GM12878 (cell line): ENCODE data around the gene NLE1. TPM values are rescaled to one million over a fixed set of nuclear protein-coding genes. Genes with fewer than 3 reads are reported as not detected.

ENCODE experiments used
- ATAC-seq: fragments of 200-7000 bp; cut with Tn5 transposase; 3 replicates; pipeline ENCODE4 v1.9.1; 2020; ENCODE audit warnings: mild to moderate bottlenecking, moderate library complexity
- BruUV-seq: library from RNA; stranded (reverse); fragments of 400-500 nt; replicated peaks from 2 replicates; lab custom pipeline; 2021; lab: Mats Ljungman, UMichigan
- CTCF ChIA-PET: fragments of 300-600 bp; sonication (Branson Sonifier 250); formaldehyde crosslinking; extraction: SDS; loops from one replicate; lab custom pipeline; 2021; ENCODE audit warnings: inconsistent platforms; lab: Yijun Ruan, JAX
- POLR2A ChIA-PET: fragments of 350-600 bp; formaldehyde crosslinking; extraction: SDS; loops from one replicate; lab custom pipeline; 2021; ENCODE audit warnings: inconsistent platforms; lab: Charles Lee
- RAD21 ChIA-PET: fragments of 300-600 bp; sonication (Branson Sonifier 250); formaldehyde crosslinking; loops from one replicate; lab custom pipeline; 2023; ENCODE audit warnings: antibody characterized with exemption; ENCODE audit not compliant: unreplicated experiment; lab: Charles Lee
- SMC1A ChIA-PET: fragments of 300-600 bp; sonication (Branson Sonifier 250); formaldehyde crosslinking; loops from one replicate; lab custom pipeline; 2023; ENCODE audit not compliant: unreplicated experiment, uncharacterized antibody; lab: Charles Lee
- DNase-seq: peaks from one replicate; pipeline ENCODE4 v3.0.0-alpha.2; 2011; ENCODE audit warnings: low read depth, low spot score
- FAIRE-seq: peaks from 3 replicates; lab custom pipeline; 2011; peaks lifted over from hg19 to GRCh38; lab: Jason Lieb, UNC
- H2AFZ ChIP-seq: 2 replicates; pipeline ENCODE4 v1.6.0; 2011; ENCODE audit warnings: low read depth, low read length, control low read depth; ENCODE audit not compliant: control insufficient read depth
- H3K27ac ChIP-seq: 2 replicates; pipeline ENCODE4 v1.5.1; 2011; ENCODE audit warnings: control low read depth; ENCODE audit not compliant: control insufficient read depth, insufficient read depth
- H3K27me3 ChIP-seq, 2 experiments: replicated peaks in 1 of 2; 2 replicates each; pipeline versions ENCODE4 v1.6.0 to v1.6.1; 2011; ENCODE audit warnings: low read length in 1 of 2; ENCODE audit not compliant: control insufficient read depth in 2 of 2, insufficient read depth in 2 of 2
- H3K36me3 ChIP-seq, 2 experiments: 2 replicates each; pipeline ENCODE4 v1.5.1; 2011; ENCODE audit warnings: low read length in 1 of 2; ENCODE audit not compliant: control insufficient read depth in 2 of 2, insufficient read depth in 2 of 2
- H3K4me1 ChIP-seq: 2 replicates; pipeline ENCODE4 v1.6.1; 2011; ENCODE audit warnings: mild to moderate bottlenecking, low read length, moderate library complexity, mixed read lengths; ENCODE audit not compliant: control insufficient read depth, insufficient read depth
- H3K4me2 ChIP-seq: 2 replicates; pipeline ENCODE4 v1.6.0; 2011; ENCODE audit warnings: control low read depth; ENCODE audit not compliant: control insufficient read depth, insufficient read depth
- H3K4me3 ChIP-seq: fragments of 200-600 bp; sonication (generic); 2 replicates; pipeline ENCODE4 v1.5.1; 2016
- H3K79me2 ChIP-seq: 2 replicates; pipeline ENCODE4 v1.6.0; 2011; ENCODE audit warnings: low read length; ENCODE audit not compliant: control insufficient read depth, insufficient read depth
- H3K9ac ChIP-seq: 2 replicates; pipeline ENCODE4 v1.8.0; 2011; ENCODE audit warnings: low read length, control low read depth, mixed read lengths; ENCODE audit not compliant: control insufficient read depth, insufficient read depth
- H3K9me3 ChIP-seq: replicated peaks from 3 replicates; pipeline ENCODE4 v1.5.1; 2011; ENCODE audit warnings: mild to moderate bottlenecking, low read length; ENCODE audit not compliant: control insufficient read depth, insufficient read depth
- H4K20me1 ChIP-seq: 2 replicates; pipeline ENCODE4 v1.6.0; 2011; ENCODE audit not compliant: control insufficient read depth, insufficient read depth
- ASH2L ChIP-seq: fragments of 300-600, 200-600 bp; sonication (generic); IDR thresholded peaks from 2 replicates; pipeline ENCODE4 v1.6.1; 2017; ENCODE audit warnings: low read depth, mild to moderate bottlenecking, borderline replicate concordance
- BHLHE40 ChIP-seq, 2 experiments: fragments of 450-650 bp in 1 of 2; IDR thresholded peaks; 2 replicates each; pipeline ENCODE4 v1.6.1; 2011 to 2017; ENCODE audit warnings: low read depth in 2 of 2, borderline replicate concordance in 1 of 2, improper control_type of control experiment in 1 of 2, low read length in 1 of 2, mild to moderate bottlenecking in 1 of 2
- CHD2 ChIP-seq: IDR thresholded peaks from 2 replicates; pipeline ENCODE4 v1.6.1; 2011; ENCODE audit warnings: low read depth, low read length, improper control_type of control experiment, borderline replicate concordance
- DPF2 ChIP-seq: fragments of 450-650 bp; IDR thresholded peaks from 2 replicates; pipeline ENCODE4 v1.6.1; 2017; ENCODE audit warnings: mild to moderate bottlenecking
- GATAD2B ChIP-seq: fragments of 450-650 bp; conservative IDR thresholded peaks from 2 replicates; pipeline ENCODE4 v1.6.1; 2017; ENCODE audit warnings: low read depth, mild to moderate bottlenecking, moderate library complexity
- JUNB ChIP-seq: IDR thresholded peaks from 2 replicates; pipeline ENCODE4 v1.6.1; 2016; ENCODE audit warnings: antibody characterized with exemption, mild to moderate bottlenecking
- NR2C2 ChIP-seq: IDR thresholded peaks from 2 replicates; pipeline ENCODE4 v1.6.1; 2011; ENCODE audit warnings: borderline replicate concordance, low read depth; ENCODE audit not compliant: control insufficient read depth, insufficient read length
- POLR2A ChIP-seq: IDR thresholded peaks from 2 replicates; pipeline ENCODE4 v1.6.1; 2011; ENCODE audit warnings: low read depth, mild to moderate bottlenecking, low read length
- SPI1 ChIP-seq: IDR thresholded peaks from 2 replicates; pipeline ENCODE4 v1.6.1; 2011; ENCODE audit warnings: low read depth, mild to moderate bottlenecking, low read length, moderate library complexity, borderline replicate concordance; ENCODE audit not compliant: insufficient read depth
- WRNIP1 ChIP-seq: IDR thresholded peaks from 2 replicates; pipeline ENCODE4 v1.6.1; 2011; ENCODE audit warnings: low read depth, low read length, improper control_type of control experiment, borderline replicate concordance
- WGBS: methylation state at CpG from one replicate; pipeline ENCODE4 v1.1.6; 2016; ENCODE audit warnings: low lambda C conversion rate; ENCODE audit not compliant: insufficient replicate concordance, insufficient coverage; ENCODE audit errors: missing lambda C conversion rate; 5-methylcytosine and 5-hydroxymethylcytosine counted together
- in situ Hi-C: fragments of 300-500 bp; cut with MboI; formaldehyde crosslinking; loops from 9 replicates; pipeline ENCODE4 v1.14.3; 2018; ENCODE audit warnings: mixed read lengths
- intact Hi-C: fragments of 100-400 bp; cut with micrococcal nuclease; formaldehyde crosslinking; loops from one replicate; pipeline ENCODE4 v1.14.2; 2022; ENCODE audit not compliant: unreplicated experiment
- polyA plus RNA-seq, 11 experiments: library from polyadenylated mRNA; depleted of rRNA in 4 of 11; unstranded in 6 of 11; stranded (reverse) in 5 of 11; fragments of >200 nt; fragmentation: Nextera tagmentation in 4 of 11; fragmentation: Illumina TruSeq in 1 of 11; extraction: Ambion mirVana in 4 of 11; extraction: Trizol in 1 of 11; gene quantifications; 1 replicate in 1 of 11; 2 replicates in 10 of 11; pipeline versions ENCODE4 v1.2.1 to v1.2.3, GENCODE V29; 2011 to 2016; ENCODE audit warnings: inconsistent platforms in 2 of 11, missing spikeins in 2 of 11, low read depth in 1 of 11
- total RNA-seq, 4 experiments: library from RNA; depleted of rRNA in 3 of 4; stranded (reverse); fragments of >200 nt in 3 of 4; fragmentation: Illumina TruSeq in 1 of 4; extraction: Trizol in 1 of 4; gene quantifications; 2 replicates each; pipeline versions ENCODE4 v1.2.1 to v1.2.3, GENCODE V29; 2013 to 2021
- TF ChIP-seq, protein P1 (sequence below): IDR thresholded peaks from 2 replicates; pipeline ENCODE4 v1.6.1; 2011; ENCODE audit warnings: borderline replicate concordance, low read depth, mild to moderate bottlenecking, moderate library complexity, mixed read lengths, low read length; ENCODE audit not compliant: insufficient read depth; ENCODE audit errors: extremely low read length
- TF ChIP-seq, protein P2 (sequence below): IDR thresholded peaks from 2 replicates; pipeline ENCODE4 v1.6.1; 2011; ENCODE audit warnings: borderline replicate concordance, low read depth, mild to moderate bottlenecking, moderate library complexity, low read length; ENCODE audit not compliant: insufficient read depth, poor library complexity, severe bottlenecking
- TF ChIP-seq, protein P3 (sequence below): fragments of 450-650 bp; IDR thresholded peaks from 2 replicates; pipeline ENCODE4 v1.6.1; 2017; ENCODE audit warnings: low read depth, mild to moderate bottlenecking, moderate library complexity

Gene NLE1
- total and polyA plus RNA-seq, 10 of the 15 experiments (the other 5 are each of a cell fraction or from before 2014, with no cell fraction given) = 2.4 to 33.5 (median 17.6) TPM

DNA sequence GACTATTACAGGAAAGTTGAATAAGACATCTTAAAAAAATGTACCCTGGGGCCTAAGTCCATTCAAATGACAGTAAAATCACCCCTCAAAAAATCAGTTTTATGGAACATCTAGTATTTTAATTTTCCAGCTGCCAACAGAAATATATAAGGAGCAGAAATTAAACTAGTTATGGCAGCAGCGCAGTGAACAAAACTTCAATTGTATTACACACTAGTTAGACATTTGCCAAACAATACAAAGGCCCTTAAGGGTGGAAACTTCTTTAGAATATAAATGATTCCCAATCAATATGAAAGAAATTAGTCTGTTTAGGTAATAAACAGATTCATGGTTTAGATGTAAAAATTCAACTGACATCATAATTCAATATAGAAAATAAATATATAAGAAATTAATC is 60.5 kb downstream of the NLE1 start (continued):
- TF ChIP-seq SPI1 (no peak), NR2C2 (no peak), GATAD2B (no peak), JUNB (no peak), ASH2L (no peak), BHLHE40 (IDR thresholded peaks at IDR 0.05; ENCODE audit: borderline replicate concordance in 1 of 2, low read depth in 2 of 2, low read length in 1 of 2) (no peak)
- TF ChIP-seq, protein P1, sequence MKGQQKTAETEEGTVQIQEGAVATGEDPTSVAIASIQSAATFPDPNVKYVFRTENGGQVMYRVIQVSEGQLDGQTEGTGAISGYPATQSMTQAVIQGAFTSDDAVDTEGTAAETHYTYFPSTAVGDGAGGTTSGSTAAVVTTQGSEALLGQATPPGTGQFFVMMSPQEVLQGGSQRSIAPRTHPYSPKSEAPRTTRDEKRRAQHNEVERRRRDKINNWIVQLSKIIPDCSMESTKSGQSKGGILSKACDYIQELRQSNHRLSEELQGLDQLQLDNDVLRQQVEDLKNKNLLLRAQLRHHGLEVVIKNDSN = no peak

DNA sequence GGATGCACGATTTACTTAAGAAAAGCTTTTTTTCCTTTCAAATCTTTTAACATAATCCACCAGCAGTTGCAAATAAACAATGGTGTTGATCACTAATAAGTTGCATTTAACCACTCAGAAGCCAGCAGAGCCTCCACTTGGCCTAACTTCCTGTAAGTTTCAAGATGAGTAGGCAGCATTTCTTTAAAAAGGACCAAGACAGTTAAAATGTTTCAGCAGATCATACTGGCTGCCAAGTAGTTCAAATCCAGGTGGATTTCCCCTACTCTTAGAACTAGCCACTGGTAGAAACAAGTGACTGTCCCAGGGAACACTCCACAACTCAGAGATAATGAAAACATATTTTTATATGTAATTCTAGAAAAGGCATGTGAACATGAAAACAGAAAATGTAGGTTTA is 61.6 kb downstream of the NLE1 start:
- Histone ChIP-seq H3K79me2 (peaks cover 78% of the 10 kb centered on the region), H3K9me3 (no peaks in the 10 kb centered on the region), H3K36me3 (no peaks in the 10 kb centered on the region; a peak in 1 of 4 replicates), H3K4me3 (peak overlapping the region; percentile 31; the same call in 1 of the 2 replicates), H3K4me1 (peaks cover 34% of the 10 kb centered on the region), H3K27me3 (no peaks in the 10 kb centered on the region), H3K4me2 (peak overlapping the region; percentile 73), H3K27ac (peak overlapping the region; percentile 83), H3K9ac (peak overlapping the region; percentile 66; the same call in 1 of the 2 replicates), H4K20me1 (no peaks in the 10 kb centered on the region), H2AFZ (no peak overlapping the region)
- POLR2A ChIA-PET = interaction anchor here (1.3 to 7.1 kb wide), 5 partner anchors 9 to 34 kb away, joined by 3 to 102 read pairs (median 13); partner anchors contain the start of gene RFFL
- peak; percentile 80 for DNase-seq
- intact Hi-C loops (no loop called here), in situ Hi-C loops (no loop called here)
- RAD21 ChIA-PET = interaction anchor here (0.8 to 17.8 kb wide), 6 partner anchors 8 to 39 kb away, joined by 3 to 452 read pairs (median 8); partner anchors contain the start of gene RFFL
- WGBS = 0% methylated on average over 1 of the region's 1 CpG
- CTCF ChIA-PET = interaction anchor here (1.0 to 2.4 kb wide), 4 partner anchors 10 to 37 kb away, joined by 3 to 13 read pairs (median 12); partner anchors contain the start of gene RFFL
- SMC1A ChIA-PET = interaction anchor here (1.1 to 14.7 kb wide), 8 partner anchors 10 to 71 kb away, joined by 3 to 534 read pairs (median 6); partner anchors contain the start of gene RFFL
- peak; percentile 82 for ATAC-seq
- no TSS peak for BruUV-seq
- peak; percentile 92 for FAIRE-seq
- no peak for TF ChIP-seq CHD2
- TF ChIP-seq, protein P2, sequence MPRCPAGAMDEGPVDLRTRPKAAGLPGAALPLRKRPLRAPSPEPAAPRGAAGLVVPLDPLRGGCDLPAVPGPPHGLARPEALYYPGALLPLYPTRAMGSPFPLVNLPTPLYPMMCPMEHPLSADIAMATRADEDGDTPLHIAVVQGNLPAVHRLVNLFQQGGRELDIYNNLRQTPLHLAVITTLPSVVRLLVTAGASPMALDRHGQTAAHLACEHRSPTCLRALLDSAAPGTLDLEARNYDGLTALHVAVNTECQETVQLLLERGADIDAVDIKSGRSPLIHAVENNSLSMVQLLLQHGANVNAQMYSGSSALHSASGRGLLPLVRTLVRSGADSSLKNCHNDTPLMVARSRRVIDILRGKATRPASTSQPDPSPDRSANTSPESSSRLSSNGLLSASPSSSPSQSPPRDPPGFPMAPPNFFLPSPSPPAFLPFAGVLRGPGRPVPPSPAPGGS = no peak
- TF ChIP-seq, protein P3, sequence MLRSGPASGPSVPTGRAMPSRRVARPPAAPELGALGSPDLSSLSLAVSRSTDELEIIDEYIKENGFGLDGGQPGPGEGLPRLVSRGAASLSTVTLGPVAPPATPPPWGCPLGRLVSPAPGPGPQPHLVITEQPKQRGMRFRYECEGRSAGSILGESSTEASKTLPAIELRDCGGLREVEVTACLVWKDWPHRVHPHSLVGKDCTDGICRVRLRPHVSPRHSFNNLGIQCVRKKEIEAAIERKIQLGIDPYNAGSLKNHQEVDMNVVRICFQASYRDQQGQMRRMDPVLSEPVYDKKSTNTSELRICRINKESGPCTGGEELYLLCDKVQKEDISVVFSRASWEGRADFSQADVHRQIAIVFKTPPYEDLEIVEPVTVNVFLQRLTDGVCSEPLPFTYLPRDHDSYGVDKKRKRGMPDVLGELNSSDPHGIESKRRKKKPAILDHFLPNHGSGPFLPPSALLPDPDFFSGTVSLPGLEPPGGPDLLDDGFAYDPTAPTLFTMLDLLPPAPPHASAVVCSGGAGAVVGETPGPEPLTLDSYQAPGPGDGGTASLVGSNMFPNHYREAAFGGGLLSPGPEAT = peak; percentile 78; the same call in 1 of the 2 replicates
- TF ChIP-seq DPF2 = peak; percentile 76
- TF ChIP-seq WRNIP1 = no peak
- TF ChIP-seq POLR2A = 0 out of 2 replicates have a peak, but pooled peaks have one; percentile 23
